GM12864 (cell line): ENCODE measurements around the gene WDFY4.

Source experiments
- DNase-seq: peaks from one replicate; pipeline ENCODE4 v3.0.0-alpha.2; 2011; ENCODE audit warnings: low read depth
- H3K4me3 ChIP-seq: 2 replicates; pipeline ENCODE4 v1.5.1; 2011; ENCODE audit warnings: mild to moderate bottlenecking, low read depth, low read length, control low read depth
- CTCF ChIP-seq: IDR thresholded peaks from 2 replicates; pipeline ENCODE4 v1.5.1; 2011; ENCODE audit warnings: low read depth, mild to moderate bottlenecking, moderate library complexity, low read length, control low read depth, inconsistent platforms; ENCODE audit errors: missing control alignments

The WDFY4 gene

GRCh38 chr10:48762064-48763042, 77.7 kb downstream of the WDFY4 start:
- no peak for DNase-seq
- no peak for TF ChIP-seq CTCF
- H3K4me3 ChIP-seq, result no peak overlapping the region

GRCh38 chr10:48763403-48763965, 78.8 kb downstream of the WDFY4 start:
- no peak for TF ChIP-seq CTCF
- DNase-seq, result no peak

GRCh38 chr10:48764486-48764885, 79.8 kb downstream of the WDFY4 start:
- no peak overlapping the region for H3K4me3 ChIP-seq
- no peak for DNase-seq
- no peak for TF ChIP-seq CTCF

More at GRCh38 chr10:48763403-48763965, 78.8 kb downstream of the WDFY4 start:
- no peak overlapping the region for H3K4me3 ChIP-seq

DNA sequence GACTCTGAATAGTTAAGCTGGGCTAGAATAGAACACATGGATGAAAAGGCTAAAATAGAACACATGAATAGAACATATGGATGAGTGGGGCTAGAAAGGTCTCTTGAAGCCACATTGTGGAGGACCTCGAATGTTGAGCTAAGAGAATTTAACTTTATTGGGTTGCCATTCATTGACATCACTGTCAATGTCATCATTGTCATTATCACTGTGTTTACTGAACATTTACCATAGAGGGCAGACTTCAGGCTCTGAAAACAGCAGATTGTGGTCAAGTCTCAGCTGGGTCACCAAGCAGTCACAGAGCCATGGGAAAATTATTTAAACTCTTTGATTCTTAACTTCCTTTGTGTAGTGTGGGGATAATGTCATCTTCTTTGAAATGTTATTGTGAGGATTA, 80.4 kb downstream of the WDFY4 start:
- DNase-seq, result no peak
- TF ChIP-seq CTCF, result peak; percentile 26
- no peak overlapping the region for H3K4me3 ChIP-seq

DNA sequence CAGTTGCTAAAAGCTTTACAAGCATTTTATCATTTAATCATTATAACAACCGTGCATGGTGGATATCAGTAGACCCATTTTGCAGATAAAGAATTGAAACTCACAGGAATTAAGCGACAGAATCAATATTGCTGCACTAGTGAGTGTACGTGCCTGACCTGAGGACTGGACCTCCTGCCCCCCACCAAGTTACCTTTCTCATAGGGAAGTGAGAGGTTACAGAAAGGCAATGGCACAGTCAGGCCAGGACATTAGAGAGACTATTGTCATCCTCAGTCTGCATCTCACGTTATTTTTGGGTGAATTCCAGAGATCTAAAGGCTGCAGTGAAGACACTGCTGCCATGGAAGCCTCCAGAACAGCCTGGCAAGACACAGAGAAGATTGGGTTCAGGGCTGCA, 80.9 kb downstream of the WDFY4 start:
- TF ChIP-seq CTCF, result no peak
- DNase-seq, result no peak
- no peak overlapping the region for H3K4me3 ChIP-seq

DNA sequence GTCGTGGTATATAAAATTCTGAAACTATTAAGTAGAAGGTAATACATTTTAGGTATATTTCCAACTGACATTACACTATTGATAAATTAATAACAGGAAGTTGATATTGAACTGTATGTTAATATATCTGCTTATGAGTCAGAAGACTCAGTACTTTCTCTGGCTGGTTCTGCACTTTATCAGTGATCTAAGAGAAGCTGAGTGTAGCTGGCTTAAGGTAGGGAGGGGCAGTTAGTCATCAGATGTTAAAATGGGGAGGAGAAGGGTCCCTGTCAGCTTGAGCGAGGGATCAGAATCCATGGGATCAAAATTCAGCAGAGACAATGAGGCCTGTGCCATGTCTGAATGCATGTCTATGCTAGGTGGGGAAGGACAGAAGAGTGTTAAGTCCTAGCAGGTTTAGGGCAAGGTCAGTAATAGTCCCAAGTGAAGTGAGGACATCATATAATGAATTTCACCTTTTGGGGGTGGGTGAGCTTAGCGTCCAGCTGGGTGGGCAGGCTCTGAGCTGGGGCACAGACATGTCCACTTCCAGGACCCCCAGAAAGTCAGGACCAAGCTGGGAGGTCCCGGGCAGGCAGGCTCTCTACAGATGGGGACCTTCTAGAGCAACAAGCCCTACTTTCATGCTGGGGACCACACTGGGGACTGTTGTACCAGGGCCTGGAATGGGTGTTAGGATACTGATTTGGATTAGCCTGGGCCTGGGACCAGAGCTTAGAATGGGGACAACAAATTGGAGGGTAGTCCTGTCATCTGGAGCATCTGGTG, 82.9 kb downstream of the WDFY4 start:
- DNase-seq, result no peak
- no peak for TF ChIP-seq CTCF
- no peak overlapping the region for H3K4me3 ChIP-seq
